ENCODE measurements around the gene BTN1A1.

BTN1A1 gene

GRCh38 chr6:26532699-26533531 lies 32.8 kb downstream of the BTN1A1 start:
- Histone ChIP-seq H3K27ac (ENCODE audit: low read length) (peak overlapping the region; percentile 82), H3K9me3 (ENCODE audit: insufficient read depth, low read length) (no peaks in the 10 kb centered on the region), H2AFZ (ENCODE audit: low read depth, low read length) (peak overlapping the region; percentile 91), H3K4me1 (ENCODE audit: low read length) (peaks cover 37% of the 10 kb centered on the region), H3K9ac (ENCODE audit: low read length) (peak overlapping the region; percentile 83), H3K36me3 (replicated peaks; ENCODE audit: low read depth, low read length) (no peaks in the 10 kb centered on the region), H3K4me2 (ENCODE audit: low read length) (peak overlapping the region; percentile 85), H3K27me3 (ENCODE audit: low read depth, low read length) (no peaks in the 10 kb centered on the region), H3K4me3 (ENCODE audit: low read length) (peak overlapping the region; percentile 95), H4K20me1 (ENCODE audit: insufficient read depth, low read length) (no peaks in the 10 kb centered on the region), H3K79me2 (ENCODE audit: low read length) (no peaks in the 10 kb centered on the region)
- TF ChIP-seq EZH2phosphoT487 (IDR thresholded peaks at IDR 0.05; ENCODE audit: low read depth) (no peak), CTCF (IDR thresholded peaks at IDR 0.05; ENCODE audit: low read depth, low read length) (no peak)

DNA sequence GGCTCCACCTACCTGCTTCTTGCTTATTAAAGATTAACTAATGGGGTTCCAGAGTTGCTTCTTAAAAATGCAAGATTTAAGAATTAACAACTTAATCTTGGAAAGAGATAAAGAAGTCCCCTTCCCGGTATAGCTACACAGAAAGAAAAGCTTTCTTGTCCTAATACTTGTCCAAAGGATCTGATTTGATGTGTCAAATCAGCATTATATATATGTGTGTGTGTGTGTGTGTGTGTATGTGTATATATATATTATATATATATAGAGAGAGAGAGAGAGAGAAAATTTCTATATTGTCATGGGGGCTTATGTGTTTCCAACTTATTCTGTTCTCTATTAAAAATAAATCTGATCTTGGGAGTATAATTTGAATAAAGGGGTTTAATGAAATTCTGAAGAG lies 33.4 kb downstream of the BTN1A1 start:
- no peak for TF ChIP-seq CTCF (IDR thresholded peaks at IDR 0.05; ENCODE audit: low read depth, low read length)
- no peak for TF ChIP-seq EZH2phosphoT487 (IDR thresholded peaks at IDR 0.05; ENCODE audit: low read depth)
- peak overlapping the region; percentile 85 for H3K4me2 ChIP-seq (ENCODE audit: low read length)

DNA sequence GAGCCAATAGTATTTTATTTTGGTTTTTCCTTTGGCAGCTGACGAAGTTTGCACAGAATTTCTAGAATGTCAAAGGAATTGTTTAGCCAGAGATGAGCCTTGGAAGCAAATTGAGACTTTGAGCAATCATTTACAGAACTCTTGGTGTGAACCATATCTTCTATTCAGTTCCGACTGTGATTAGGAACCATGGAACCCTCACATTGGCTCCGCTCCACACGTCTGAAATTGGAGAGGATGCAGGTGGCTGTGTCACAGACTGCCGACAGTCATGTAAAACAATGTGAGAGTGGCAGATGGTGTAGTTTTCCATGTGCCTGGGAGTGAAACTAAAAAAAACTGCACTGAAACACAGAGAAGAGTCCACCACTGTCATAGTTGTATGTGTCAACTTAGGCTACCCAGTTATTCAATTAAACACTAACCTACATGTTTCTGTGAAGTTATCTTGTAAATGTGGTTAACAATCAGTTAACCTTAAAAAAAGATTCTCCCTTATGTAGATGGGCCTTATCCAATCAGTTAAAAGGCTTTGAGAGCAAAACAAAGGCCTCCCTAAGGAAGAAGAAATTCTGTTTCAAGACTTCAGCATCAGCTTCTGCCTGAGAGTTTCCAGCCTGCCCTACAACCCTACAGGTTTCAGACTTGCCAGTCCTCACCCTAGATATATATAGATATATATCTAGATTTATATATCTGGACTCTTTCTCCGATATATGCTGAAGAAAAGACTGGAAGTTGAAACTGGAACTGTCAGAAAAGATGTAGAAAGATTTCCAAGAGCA lies 34.8 kb downstream of the BTN1A1 start:
- H3K9me3 ChIP-seq (ENCODE audit: insufficient read depth, low read length): no peaks in the 10 kb centered on the region
- no peaks in the 10 kb centered on the region for H3K27me3 ChIP-seq (ENCODE audit: low read depth, low read length)
- no peaks in the 10 kb centered on the region for H3K36me3 ChIP-seq (replicated peaks; ENCODE audit: low read depth, low read length)
- TF ChIP-seq CTCF (IDR thresholded peaks at IDR 0.05; ENCODE audit: low read depth, low read length): no peak
- no peak for TF ChIP-seq EZH2phosphoT487 (IDR thresholded peaks at IDR 0.05; ENCODE audit: low read depth)
- peaks cover 17% of the 10 kb centered on the region for H3K79me2 ChIP-seq (ENCODE audit: low read length)
- peak overlapping the region; percentile 27; the same call in 1 of the 2 replicates for H3K9ac ChIP-seq (ENCODE audit: low read length)
- H3K4me3 ChIP-seq (ENCODE audit: low read length): peak overlapping the region; percentile 44
- H3K4me2 ChIP-seq (ENCODE audit: low read length): peak overlapping the region; percentile 51
- H2AFZ ChIP-seq (ENCODE audit: low read depth, low read length): 0 out of 2 replicates have a peak overlapping the region, but pooled peaks have one; percentile 9
- H3K27ac ChIP-seq (ENCODE audit: low read length): peak overlapping the region; percentile 44
- H4K20me1 ChIP-seq (ENCODE audit: insufficient read depth, low read length): no peaks in the 10 kb centered on the region
- H3K4me1 ChIP-seq (ENCODE audit: low read length): peaks cover 27% of the 10 kb centered on the region

More for the DNA sequence above, 33.4 kb downstream of the BTN1A1 start:
- Histone ChIP-seq H3K9ac (ENCODE audit: low read length) (peak overlapping the region; percentile 83), H3K4me3 (ENCODE audit: low read length) (peak overlapping the region; percentile 95), H3K9me3 (ENCODE audit: insufficient read depth, low read length) (no peaks in the 10 kb centered on the region), H3K4me1 (ENCODE audit: low read length) (peaks cover 31% of the 10 kb centered on the region), H3K36me3 (replicated peaks; ENCODE audit: low read depth, low read length) (no peaks in the 10 kb centered on the region), H3K27me3 (ENCODE audit: low read depth, low read length) (no peaks in the 10 kb centered on the region), H4K20me1 (ENCODE audit: insufficient read depth, low read length) (no peaks in the 10 kb centered on the region), H3K79me2 (ENCODE audit: low read length) (peaks cover 4% of the 10 kb centered on the region), H2AFZ (ENCODE audit: low read depth, low read length) (peak overlapping the region; percentile 91), H3K27ac (ENCODE audit: low read length) (peak overlapping the region; percentile 82)
